Measurements from ENCODE around the gene UNC13C. TPM values are rescaled to one million over a fixed set of nuclear protein-coding genes. Genes with fewer than 3 reads are reported as not detected.

Gene UNC13C
- total and polyA plus RNA-seq, 2 experiments from 2014 or later = 0.92 to 10.3 TPM

GRCh38 chr15:53984221-53984620 lies 6.0 kb downstream of the UNC13C start:
- WGBS (ENCODE audit: low lambda C conversion rate, missing lambda C conversion rate) = 57% methylated on average over 1 of the region's 1 CpG
- no peaks in the 10 kb centered on the region for H3K79me2 ChIP-seq
- H4K20me1 ChIP-seq (ENCODE audit: insufficient read depth, poor library complexity, severe bottlenecking) = no peaks in the 10 kb centered on the region
- no peaks in the 10 kb centered on the region for H3K9me2 ChIP-seq (replicated peaks; ENCODE audit: insufficient read depth)
- H3K4me1 ChIP-seq (ENCODE audit: insufficient read depth) = no peaks in the 10 kb centered on the region
- no peak for DNase-seq (ENCODE audit: low spot score)
- no peak for TF ChIP-seq EZH2phosphoT487 (IDR thresholded peaks at IDR 0.05; ENCODE audit: low read depth, severe bottlenecking, unreplicated experiment)
- TF ChIP-seq CTCF (IDR thresholded peaks at IDR 0.05; ENCODE audit: poor library complexity) = no peak
- H3K4me2 ChIP-seq = no peak overlapping the region
- H3K4me3 ChIP-seq = no peak overlapping the region
- H2AFZ ChIP-seq = no peak overlapping the region
- H3K36me3 ChIP-seq (replicated peaks; ENCODE audit: insufficient read depth, low read depth) = no peaks in the 10 kb centered on the region
- H3K9me3 ChIP-seq (ENCODE audit: low read depth) = no peaks in the 10 kb centered on the region
- no peak overlapping the region for H3K27ac ChIP-seq
- no peaks in the 10 kb centered on the region for H3K27me3 ChIP-seq

GRCh38 chr15:53985562-53985961 lies 7.3 kb downstream of the UNC13C start:
- no peak overlapping the region for H3K4me2 ChIP-seq
- no peaks in the 10 kb centered on the region for H3K4me1 ChIP-seq (ENCODE audit: insufficient read depth)
- no peak overlapping the region for H2AFZ ChIP-seq
- no peaks in the 10 kb centered on the region for H3K27me3 ChIP-seq
- H3K9me2 ChIP-seq (replicated peaks; ENCODE audit: insufficient read depth) = no peaks in the 10 kb centered on the region
- WGBS (ENCODE audit: low lambda C conversion rate, missing lambda C conversion rate) = 71% methylated on average over 4 of the region's 4 CpGs
- no peaks in the 10 kb centered on the region for H3K79me2 ChIP-seq
- no peaks in the 10 kb centered on the region for H3K36me3 ChIP-seq (replicated peaks; ENCODE audit: insufficient read depth, low read depth)
- H3K27ac ChIP-seq = no peak overlapping the region
- no peak overlapping the region for H3K4me3 ChIP-seq
- DNase-seq (ENCODE audit: low spot score) = no peak
- no peaks in the 10 kb centered on the region for H3K9me3 ChIP-seq (ENCODE audit: low read depth)
- no peak for TF ChIP-seq CTCF (IDR thresholded peaks at IDR 0.05; ENCODE audit: poor library complexity)
- no peak for TF ChIP-seq EZH2 (IDR thresholded peaks at IDR 0.05; ENCODE audit: borderline replicate concordance)
- no peak for TF ChIP-seq EZH2phosphoT487 (IDR thresholded peaks at IDR 0.05; ENCODE audit: low read depth, severe bottlenecking, unreplicated experiment)
- H4K20me1 ChIP-seq (ENCODE audit: insufficient read depth, poor library complexity, severe bottlenecking) = no peaks in the 10 kb centered on the region

GRCh38 chr15:53987480-53987879 lies 9.2 kb downstream of the UNC13C start:
- Histone ChIP-seq H3K9me3 (ENCODE audit: low read depth) (no peaks in the 10 kb centered on the region), H3K79me2 (no peaks in the 10 kb centered on the region), H3K27ac (no peak overlapping the region), H4K20me1 (ENCODE audit: insufficient read depth, poor library complexity, severe bottlenecking) (no peaks in the 10 kb centered on the region), H3K4me2 (no peak overlapping the region), H2AFZ (no peak overlapping the region), H3K4me3 (no peak overlapping the region), H3K36me3 (replicated peaks; ENCODE audit: insufficient read depth, low read depth) (no peaks in the 10 kb centered on the region), H3K27me3 (no peaks in the 10 kb centered on the region), H3K9me2 (replicated peaks; ENCODE audit: insufficient read depth) (no peaks in the 10 kb centered on the region), H3K4me1 (ENCODE audit: insufficient read depth) (no peaks in the 10 kb centered on the region)
- 82% methylated on average over 2 of the region's 2 CpGs for WGBS (ENCODE audit: low lambda C conversion rate, missing lambda C conversion rate)
- no peak for DNase-seq (ENCODE audit: low spot score)
- TF ChIP-seq CTCF (IDR thresholded peaks at IDR 0.05; ENCODE audit: poor library complexity) = no peak
- no peak for TF ChIP-seq EZH2 (IDR thresholded peaks at IDR 0.05; ENCODE audit: borderline replicate concordance)
- TF ChIP-seq EZH2phosphoT487 (IDR thresholded peaks at IDR 0.05; ENCODE audit: low read depth, severe bottlenecking, unreplicated experiment) = no peak

- DNase-seq (ENCODE audit: low spot score) = no peak
- Histone ChIP-seq H3K79me2 (no peaks in the 10 kb centered on the region), H3K4me1 (ENCODE audit: insufficient read depth) (no peaks in the 10 kb centered on the region), H3K9me2 (replicated peaks; ENCODE audit: insufficient read depth) (no peaks in the 10 kb centered on the region), H3K36me3 (replicated peaks; ENCODE audit: insufficient read depth, low read depth) (no peaks in the 10 kb centered on the region), H2AFZ (no peak overlapping the region), H3K4me2 (no peak overlapping the region), H3K4me3 (no peak overlapping the region), H3K9me3 (ENCODE audit: low read depth) (no peaks in the 10 kb centered on the region), H3K27me3 (no peaks in the 10 kb centered on the region), H3K27ac (no peak overlapping the region), H4K20me1 (ENCODE audit: insufficient read depth, poor library complexity, severe bottlenecking) (no peaks in the 10 kb centered on the region)
- no peak for TF ChIP-seq EZH2 (IDR thresholded peaks at IDR 0.05; ENCODE audit: borderline replicate concordance)
- TF ChIP-seq CTCF (IDR thresholded peaks at IDR 0.05; ENCODE audit: poor library complexity) = no peak
- no peak for TF ChIP-seq EZH2phosphoT487 (IDR thresholded peaks at IDR 0.05; ENCODE audit: low read depth, severe bottlenecking, unreplicated experiment)
- WGBS (ENCODE audit: low lambda C conversion rate, missing lambda C conversion rate) = 91% methylated on average over 2 of the region's 2 CpGs
Measured at GRCh38 chr15:54007256-54007655, 29.0 kb downstream of the UNC13C start.
